ENCODE data around the gene MOV10L1.
A peak's percentile ranks its signal among the peaks of the same experiment; 100 is the strongest.

Gene MOV10L1

GRCh38 chr22:50175921-50176849 lies 86.4 kb downstream of the MOV10L1 start:
- no peak for DNase-seq (ENCODE audit: low spot score)

- DNase-seq (ENCODE audit: low spot score): no peak
Observed at GRCh38 chr22:50176850-50177536, 87.2 kb downstream of the MOV10L1 start.

- DNase-seq (ENCODE audit: low spot score): no peak
Observed at GRCh38 chr22:50177537-50178470, 88.0 kb downstream of the MOV10L1 start.

- no peak for DNase-seq (ENCODE audit: low spot score)
Observed at GRCh38 chr22:50178471-50178864, 88.7 kb downstream of the MOV10L1 start.

GRCh38 chr22:50178871-50179869 lies 89.4 kb downstream of the MOV10L1 start:
- no peak for DNase-seq (ENCODE audit: low spot score)

GRCh38 chr22:50179937-50180726 lies 90.3 kb downstream of the MOV10L1 start:
- DNase-seq (ENCODE audit: low spot score): no peak

- no peak for DNase-seq (ENCODE audit: low spot score)
Observed at GRCh38 chr22:50180727-50181521, 91.1 kb downstream of the MOV10L1 start.

- DNase-seq (ENCODE audit: low spot score): no peak
Observed at GRCh38 chr22:50182176-50183081, 92.6 kb downstream of the MOV10L1 start.

- DNase-seq (ENCODE audit: low spot score): no peak
Observed at GRCh38 chr22:50183141-50183971, 93.5 kb downstream of the MOV10L1 start.

GRCh38 chr22:50184004-50184901 lies 94.4 kb downstream of the MOV10L1 start:
- no peak for DNase-seq (ENCODE audit: low spot score)

- no peak for DNase-seq (ENCODE audit: low spot score)
Observed at GRCh38 chr22:50184902-50185374, 95.1 kb downstream of the MOV10L1 start.

GRCh38 chr22:50185375-50186087 lies 95.7 kb downstream of the MOV10L1 start, which contains the start of gene TRABD:
TRABD (plus strand) TSS chr22:50185913; CDS start chr22:50193061, 7,148 bp downstream.
- DNase-seq (ENCODE audit: low spot score): peak; percentile 76

GRCh38 chr22:50186181-50186714 lies 96.4 kb downstream of the MOV10L1 start:
- DNase-seq (ENCODE audit: low spot score): no peak

- DNase-seq (ENCODE audit: low spot score): no peak
Observed at GRCh38 chr22:50186761-50187523, 97.1 kb downstream of the MOV10L1 start.
